Large intestine (tissue), 3 donors: Measurements from ENCODE around the gene SERPINB6. TPM values are rescaled to one million over a fixed set of nuclear protein-coding genes. Genes with fewer than 3 reads are reported as not detected.

Source experiments
- DNase-seq, 2 donors: peaks; one replicate each; pipeline versions ENCODE4 v3.0.0 to v3.0.0-alpha.2; 2013
- H3K27ac ChIP-seq: one replicate; pipeline ENCODE4 v1.5.1; 2013; ENCODE audit warnings: low read length
- H3K27me3 ChIP-seq: 2 replicates; pipeline ENCODE4 v1.6.1; 2013; ENCODE audit warnings: low read length; ENCODE audit not compliant: control insufficient read depth, insufficient read depth
- H3K36me3 ChIP-seq: 2 replicates; pipeline ENCODE4 v1.6.1; 2013; ENCODE audit warnings: low read length; ENCODE audit not compliant: control insufficient read depth, insufficient read depth
- H3K4me1 ChIP-seq: one replicate; pipeline ENCODE4 v1.6.1; 2013; ENCODE audit warnings: low read length; ENCODE audit not compliant: control insufficient read depth, insufficient read depth
- H3K4me3 ChIP-seq: one replicate; pipeline ENCODE4 v1.5.1; 2013; ENCODE audit warnings: low read length
- H3K9me3 ChIP-seq: one replicate; pipeline ENCODE4 v1.6.1; 2013; ENCODE audit warnings: mild to moderate bottlenecking, low read depth, low read length, moderate library complexity; ENCODE audit not compliant: control insufficient read depth
- WGBS: methylation state at CpG from one replicate; pipeline ENCODE4 v1.1.5; 2013; ENCODE audit warnings: low lambda C conversion rate; ENCODE audit not compliant: insufficient coverage; 5-methylcytosine and 5-hydroxymethylcytosine counted together
- polyA plus RNA-seq: library from polyadenylated mRNA; unstranded; fragments of 120-200 nt; gene quantifications from one replicate; pipeline ENCODE4 v1.2.1, GENCODE V29; 2013

The SERPINB6 gene
- polyA plus RNA-seq, 1 donor: 279 TPM

- DNase-seq: no peak
- Histone ChIP-seq H3K27me3 (no peaks in the 10 kb centered on the region), H3K36me3 (peaks cover 34% of the 10 kb centered on the region), H3K27ac (peak overlapping the region; percentile 63), H3K4me1 (peaks cover 46% of the 10 kb centered on the region), H3K4me3 (no peak overlapping the region), H3K9me3 (no peaks in the 10 kb centered on the region)
- no CpG with 5 or more reads among the region's 4 CpGs for WGBS
These were observed 10.4 kb downstream of the SERPINB6 start for GRCh38 chr6:2960935-2961334.

- peaks cover 46% of the 10 kb centered on the region for H3K4me1 ChIP-seq
- H3K4me3 ChIP-seq: no peak overlapping the region
- no peak for DNase-seq
These were observed 11.3 kb downstream of the SERPINB6 start for GRCh38 chr6:2959909-2960719.

GRCh38 chr6:2958776-2959175, 12.6 kb downstream of the SERPINB6 start:
- H3K27me3 ChIP-seq: no peaks in the 10 kb centered on the region
- H3K4me3 ChIP-seq: no peak overlapping the region
- no peak for DNase-seq
- peaks cover 45% of the 10 kb centered on the region for H3K36me3 ChIP-seq
- H3K27ac ChIP-seq: no peak overlapping the region
- H3K9me3 ChIP-seq: no peaks in the 10 kb centered on the region
- WGBS: 100% methylated on average over 1 of the region's 9 CpGs
- H3K4me1 ChIP-seq: peaks cover 46% of the 10 kb centered on the region

More at GRCh38 chr6:2959909-2960719, 11.3 kb downstream of the SERPINB6 start:
- Histone ChIP-seq H3K27me3 (no peaks in the 10 kb centered on the region), H3K9me3 (no peaks in the 10 kb centered on the region), H3K27ac (peak overlapping the region; percentile 8), H3K36me3 (peaks cover 37% of the 10 kb centered on the region)
- no CpG with 5 or more reads among the region's 12 CpGs for WGBS

GRCh38 chr6:2958331-2958711, 13.0 kb downstream of the SERPINB6 start:
- no peak for DNase-seq
- Histone ChIP-seq H3K36me3 (peaks cover 46% of the 10 kb centered on the region), H3K9me3 (no peaks in the 10 kb centered on the region), H3K4me1 (peaks cover 47% of the 10 kb centered on the region), H3K27ac (peak overlapping the region; percentile 54), H3K27me3 (no peaks in the 10 kb centered on the region), H3K4me3 (no peak overlapping the region)
- no CpG with 5 or more reads among the region's 18 CpGs for WGBS

- no CpG with 5 or more reads among the region's 11 CpGs for whole genome bisulfite sequencing
- H3K9me3 ChIP-seq: no peaks in the 10 kb centered on the region
- H3K27ac ChIP-seq: peak overlapping the region; percentile 54
- DNase-seq: no peak
- peaks cover 47% of the 10 kb centered on the region for H3K4me1 ChIP-seq
- H3K27me3 ChIP-seq: no peaks in the 10 kb centered on the region
- H3K36me3 ChIP-seq: peaks cover 51% of the 10 kb centered on the region
- H3K4me3 ChIP-seq: no peak overlapping the region
These were observed 13.6 kb downstream of the SERPINB6 start for GRCh38 chr6:2957696-2958330.

- peak overlapping the region; percentile 54 for H3K27ac ChIP-seq
- H3K27me3 ChIP-seq: no peaks in the 10 kb centered on the region
- peak in 1 of 2 donors; percentile 59 for DNase-seq
- peaks cover 54% of the 10 kb centered on the region for H3K36me3 ChIP-seq
- H3K4me3 ChIP-seq: no peak overlapping the region
- peaks cover 48% of the 10 kb centered on the region for H3K4me1 ChIP-seq
- no peaks in the 10 kb centered on the region for H3K9me3 ChIP-seq
- 83% methylated on average over 1 of the region's 5 CpGs for WGBS
These were observed 14.3 kb downstream of the SERPINB6 start for GRCh38 chr6:2956930-2957685.

- DNase-seq: no peak
These were observed 18.3 kb downstream of the SERPINB6 start for GRCh38 chr6:2953098-2953497.

GRCh38 chr6:2952557-2953095, 18.7 kb downstream of the SERPINB6 start:
- peak; percentile 92 to 94 for DNase-seq
- Histone ChIP-seq H3K36me3 (peaks cover 75% of the 10 kb centered on the region), H3K4me1 (peaks cover 24% of the 10 kb centered on the region), H3K9me3 (no peaks in the 10 kb centered on the region), H3K27ac (peak overlapping the region; percentile 34), H3K4me3 (no peak overlapping the region), H3K27me3 (no peaks in the 10 kb centered on the region)
- WGBS: 0% methylated on average over 1 of the region's 27 CpGs

More at GRCh38 chr6:2953098-2953497, 18.3 kb downstream of the SERPINB6 start:
- Histone ChIP-seq H3K36me3 (peaks cover 71% of the 10 kb centered on the region), H3K27ac (peak overlapping the region; percentile 34), H3K4me1 (peaks cover 29% of the 10 kb centered on the region), H3K9me3 (no peaks in the 10 kb centered on the region), H3K4me3 (no peak overlapping the region), H3K27me3 (no peaks in the 10 kb centered on the region)
- 100% methylated on average over 2 of the region's 12 CpGs for WGBS

- H3K36me3 ChIP-seq: peaks cover 75% of the 10 kb centered on the region
- H3K27me3 ChIP-seq: no peaks in the 10 kb centered on the region
- DNase-seq: no peak
- 13% methylated on average over 1 of the region's 8 CpGs for WGBS
- H3K27ac ChIP-seq: peak overlapping the region; percentile 34
- no peak overlapping the region for H3K4me3 ChIP-seq
- H3K9me3 ChIP-seq: no peaks in the 10 kb centered on the region
- peaks cover 20% of the 10 kb centered on the region for H3K4me1 ChIP-seq
These were observed 19.6 kb downstream of the SERPINB6 start for GRCh38 chr6:2951728-2952127.

GRCh38 chr6:2950713-2951112, 20.7 kb downstream of the SERPINB6 start:
- H3K36me3 ChIP-seq: peaks cover 70% of the 10 kb centered on the region
- H3K4me3 ChIP-seq: no peak overlapping the region
- no peak for DNase-seq
- no peaks in the 10 kb centered on the region for H3K27me3 ChIP-seq
- no peak overlapping the region for H3K27ac ChIP-seq
- no CpG with 5 or more reads among the region's 12 CpGs for whole genome bisulfite sequencing
- no peaks in the 10 kb centered on the region for H3K9me3 ChIP-seq
- H3K4me1 ChIP-seq: peaks cover 20% of the 10 kb centered on the region
